MM.1S (cell line): Measurements from ENCODE around the gene MACROH2A2.
"Not testable (repeated sequence)": the region's sequence is repeated elsewhere in the genome, so short reads cannot be mapped to it uniquely, and the experiment has no call there.

Experiments
- DNase-seq: peaks from one replicate; pipeline ENCODE4 v3.0.0-alpha.2; 2015
- H2AFZ ChIP-seq: fragments of 300-600 bp; sonication (generic); 2 replicates; pipeline ENCODE4 v1.6.0; 2016; ENCODE audit warnings: antibody characterized with exemption, low read length
- H3F3A ChIP-seq: fragments of 300-600 bp; sonication (generic); 2 replicates; pipeline ENCODE4 v1.6.1; 2016; ENCODE audit warnings: mild to moderate bottlenecking, antibody characterized with exemption, low read length, moderate library complexity, mixed read lengths; ENCODE audit not compliant: insufficient read depth
- H3K27ac ChIP-seq: fragments of 300-600 bp; sonication (generic); 2 replicates; pipeline ENCODE4 v1.5.1; 2016; ENCODE audit warnings: mild to moderate bottlenecking, low read length
- H3K27me3 ChIP-seq: fragments of 300-600 bp; sonication (generic); replicated peaks from 2 replicates; pipeline ENCODE4 v1.6.0; 2016; ENCODE audit warnings: low read length; ENCODE audit not compliant: insufficient read depth
- H3K36me3 ChIP-seq: fragments of 300-600 bp; sonication (generic); replicated peaks from 2 replicates; pipeline ENCODE4 v1.6.1; 2016; ENCODE audit warnings: mild to moderate bottlenecking, low read length, mixed read lengths; ENCODE audit not compliant: insufficient read depth
- H3K4me1 ChIP-seq: fragments of 300-600 bp; sonication (generic); 2 replicates; pipeline ENCODE4 v1.6.1; 2016; ENCODE audit warnings: low read length, mixed read lengths
- H3K4me2 ChIP-seq: fragments of 300-600 bp; sonication (generic); 2 replicates; pipeline ENCODE4 v1.6.0; 2016; ENCODE audit warnings: low read depth, low read length
- H3K4me3 ChIP-seq: fragments of 300-600 bp; sonication (generic); 2 replicates; pipeline ENCODE4 v1.5.1; 2016; ENCODE audit warnings: low read length, mixed read lengths
- H3K79me2 ChIP-seq: fragments of 300-600 bp; sonication (generic); 2 replicates; pipeline ENCODE4 v1.6.1; 2016; ENCODE audit warnings: mixed run types, low read length, mixed read lengths
- H3K9ac ChIP-seq: fragments of 300-600 bp; sonication (generic); 2 replicates; pipeline ENCODE4 v1.6.1; 2016; ENCODE audit warnings: low read length, mixed read lengths
- H3K9me2 ChIP-seq: fragments of 300-600 bp; sonication (generic); replicated peaks from 2 replicates; pipeline ENCODE4 v1.6.1; 2016; ENCODE audit warnings: mild to moderate bottlenecking, low read length, mixed read lengths; ENCODE audit not compliant: insufficient read depth
- H3K9me3 ChIP-seq: fragments of 300-600 bp; sonication (generic); replicated peaks from 2 replicates; pipeline ENCODE4 v1.6.1; 2016; ENCODE audit warnings: mild to moderate bottlenecking, low read length, mixed read lengths; ENCODE audit not compliant: insufficient read depth
- H4K20me1 ChIP-seq: fragments of 300-600 bp; sonication (generic); 2 replicates; pipeline ENCODE4 v1.6.1; 2016; ENCODE audit warnings: mild to moderate bottlenecking, low read length, moderate library complexity, mixed read lengths; ENCODE audit not compliant: insufficient read depth
- EZH2 ChIP-seq: fragments of 300-600 bp; sonication (generic); optimal IDR thresholded peaks from 2 replicates; pipeline ENCODE3; 2017; ENCODE audit warnings: low read depth, mild to moderate bottlenecking, antibody characterized with exemption, low read length, mixed read lengths
- EZH2phosphoT487 ChIP-seq: fragments of 300-600 bp; sonication (generic); IDR thresholded peaks from 2 replicates; pipeline ENCODE4 v1.6.1; 2018; ENCODE audit warnings: antibody characterized with exemption, low read length
- TF ChIP-seq, protein P1 (sequence below): fragments of 300-600 bp; sonication (generic); IDR thresholded peaks from 2 replicates; pipeline ENCODE4 v1.5.1; 2016; ENCODE audit warnings: antibody characterized with exemption, low read length, mixed read lengths

MACROH2A2 gene

DNA sequence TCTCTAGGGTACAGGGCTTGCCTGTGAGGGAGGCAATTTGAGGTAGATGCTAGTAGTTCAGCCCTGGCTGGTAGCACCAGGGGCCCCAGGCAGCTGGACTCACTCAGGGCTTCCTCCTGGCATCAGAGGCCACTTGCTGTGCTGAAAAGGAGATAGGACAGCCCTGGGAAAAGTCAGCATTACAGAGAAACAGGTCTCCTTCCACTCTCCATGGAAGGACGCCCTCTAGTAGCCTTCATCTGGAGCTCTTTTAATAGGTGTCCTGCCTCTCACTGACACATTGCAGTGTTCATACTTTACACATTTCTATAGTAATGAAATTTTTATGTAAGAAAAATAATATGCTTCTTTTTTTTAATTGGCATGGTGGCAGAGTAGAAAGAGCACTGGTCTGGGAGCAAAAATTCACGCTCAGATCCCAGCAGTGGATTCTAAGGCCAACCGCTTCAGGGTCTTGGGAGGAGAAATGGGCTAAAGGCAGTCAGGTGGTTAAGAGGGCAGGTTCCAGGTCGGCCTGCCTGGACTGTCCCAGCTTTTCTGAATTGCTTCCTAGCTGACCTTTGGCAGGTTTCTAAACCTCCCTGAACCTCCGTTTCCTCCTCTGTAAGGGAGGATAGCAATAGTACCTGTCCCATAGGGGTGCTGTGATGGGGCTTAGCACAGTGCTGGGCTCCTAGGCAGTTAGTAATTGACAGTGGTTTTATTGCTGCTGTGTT, 44.2 kb downstream of the MACROH2A2 start:
- Histone ChIP-seq H4K20me1 (no peaks in the 10 kb centered on the region), H3K27me3 (no peaks in the 10 kb centered on the region), H3K9me2 (no peaks in the 10 kb centered on the region), H3K9me3 (no peaks in the 10 kb centered on the region), H3K36me3 (no peaks in the 10 kb centered on the region), H3K9ac (no peak overlapping the region), H3K79me2 (no peaks in the 10 kb centered on the region), H3K4me1 (no peaks in the 10 kb centered on the region), H3K4me3 (no peak overlapping the region), H2AFZ (no peak overlapping the region), H3F3A (no peaks in the 10 kb centered on the region), H3K27ac (no peak overlapping the region), H3K4me2 (no peak overlapping the region)
- no peak for DNase-seq
- TF ChIP-seq EZH2phosphoT487 (no peak), EZH2 (no peak)
- TF ChIP-seq, protein P1, sequence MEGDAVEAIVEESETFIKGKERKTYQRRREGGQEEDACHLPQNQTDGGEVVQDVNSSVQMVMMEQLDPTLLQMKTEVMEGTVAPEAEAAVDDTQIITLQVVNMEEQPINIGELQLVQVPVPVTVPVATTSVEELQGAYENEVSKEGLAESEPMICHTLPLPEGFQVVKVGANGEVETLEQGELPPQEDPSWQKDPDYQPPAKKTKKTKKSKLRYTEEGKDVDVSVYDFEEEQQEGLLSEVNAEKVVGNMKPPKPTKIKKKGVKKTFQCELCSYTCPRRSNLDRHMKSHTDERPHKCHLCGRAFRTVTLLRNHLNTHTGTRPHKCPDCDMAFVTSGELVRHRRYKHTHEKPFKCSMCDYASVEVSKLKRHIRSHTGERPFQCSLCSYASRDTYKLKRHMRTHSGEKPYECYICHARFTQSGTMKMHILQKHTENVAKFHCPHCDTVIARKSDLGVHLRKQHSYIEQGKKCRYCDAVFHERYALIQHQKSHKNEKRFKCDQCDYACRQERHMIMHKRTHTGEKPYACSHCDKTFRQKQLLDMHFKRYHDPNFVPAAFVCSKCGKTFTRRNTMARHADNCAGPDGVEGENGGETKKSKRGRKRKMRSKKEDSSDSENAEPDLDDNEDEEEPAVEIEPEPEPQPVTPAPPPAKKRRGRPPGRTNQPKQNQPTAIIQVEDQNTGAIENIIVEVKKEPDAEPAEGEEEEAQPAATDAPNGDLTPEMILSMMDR = no peak

DNA sequence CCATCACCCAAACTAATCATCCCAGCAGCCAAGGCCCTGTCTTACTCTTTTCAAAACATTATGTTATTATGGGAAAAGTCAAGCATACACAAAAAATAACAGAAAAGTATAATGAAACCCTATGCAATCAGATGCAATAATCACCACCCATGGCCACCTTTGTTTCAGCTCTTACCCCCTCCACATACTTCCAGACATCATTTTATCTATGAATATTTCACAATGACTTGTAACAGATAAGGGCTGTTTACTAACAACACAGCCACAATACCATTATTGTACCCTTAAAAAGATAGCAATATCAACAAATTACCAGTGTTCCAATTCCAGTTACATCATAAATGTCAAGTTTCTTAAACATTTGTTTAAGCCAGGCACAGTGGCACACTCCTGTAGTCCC, 44.8 kb downstream of the MACROH2A2 start:
- H3K27ac ChIP-seq = no peak overlapping the region
- no peaks in the 10 kb centered on the region for H3K9me2 ChIP-seq
- H3K27me3 ChIP-seq = no peaks in the 10 kb centered on the region
- DNase-seq = no peak
- no peaks in the 10 kb centered on the region for H3F3A ChIP-seq
- H3K4me3 ChIP-seq = no peak overlapping the region
- no peaks in the 10 kb centered on the region for H3K36me3 ChIP-seq
- H3K9me3 ChIP-seq = no peaks in the 10 kb centered on the region
- H3K79me2 ChIP-seq = no peaks in the 10 kb centered on the region
- TF ChIP-seq, protein P1 = no peak
- TF ChIP-seq EZH2phosphoT487 = no peak
- no peak for TF ChIP-seq EZH2
- H3K9ac ChIP-seq = no peak overlapping the region
- no peak overlapping the region for H2AFZ ChIP-seq
- no peaks in the 10 kb centered on the region for H3K4me1 ChIP-seq
- H3K4me2 ChIP-seq = no peak overlapping the region
- no peaks in the 10 kb centered on the region for H4K20me1 ChIP-seq

DNA sequence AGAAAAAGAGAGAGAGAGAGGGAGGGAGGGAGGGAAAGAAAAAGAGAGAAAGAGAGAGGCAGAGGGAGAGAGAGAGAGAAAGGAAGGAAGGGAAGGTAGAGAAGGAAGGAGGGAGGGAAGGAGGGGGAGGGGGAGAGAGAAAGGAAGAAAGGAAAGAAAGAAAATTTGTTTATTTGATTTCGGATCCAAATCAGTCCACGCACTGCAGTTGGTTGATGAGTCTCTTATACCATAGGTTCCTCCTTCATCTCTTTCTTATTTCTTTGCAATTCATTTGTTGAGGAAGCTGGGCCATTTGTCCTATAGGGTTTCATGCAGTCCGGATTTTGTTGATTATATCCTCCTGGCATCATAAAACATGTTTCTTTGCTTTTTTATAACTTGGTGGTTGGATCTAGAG, 45.6 kb downstream of the MACROH2A2 start:
- TF ChIP-seq EZH2 (no peak), EZH2phosphoT487 (no peak)
- TF ChIP-seq, protein P1 = no peak
- Histone ChIP-seq H3K9me3 (no peaks in the 10 kb centered on the region), H3F3A (no peaks in the 10 kb centered on the region), H3K27me3 (no peaks in the 10 kb centered on the region), H3K4me2 (no peak overlapping the region), H3K4me3 (no peak overlapping the region), H4K20me1 (no peaks in the 10 kb centered on the region), H3K4me1 (no peaks in the 10 kb centered on the region), H3K27ac (no peak overlapping the region), H3K9me2 (no peaks in the 10 kb centered on the region), H2AFZ (no peak overlapping the region), H3K79me2 (no peaks in the 10 kb centered on the region), H3K36me3 (no peaks in the 10 kb centered on the region), H3K9ac (no peak overlapping the region)
- no peak for DNase-seq

DNA sequence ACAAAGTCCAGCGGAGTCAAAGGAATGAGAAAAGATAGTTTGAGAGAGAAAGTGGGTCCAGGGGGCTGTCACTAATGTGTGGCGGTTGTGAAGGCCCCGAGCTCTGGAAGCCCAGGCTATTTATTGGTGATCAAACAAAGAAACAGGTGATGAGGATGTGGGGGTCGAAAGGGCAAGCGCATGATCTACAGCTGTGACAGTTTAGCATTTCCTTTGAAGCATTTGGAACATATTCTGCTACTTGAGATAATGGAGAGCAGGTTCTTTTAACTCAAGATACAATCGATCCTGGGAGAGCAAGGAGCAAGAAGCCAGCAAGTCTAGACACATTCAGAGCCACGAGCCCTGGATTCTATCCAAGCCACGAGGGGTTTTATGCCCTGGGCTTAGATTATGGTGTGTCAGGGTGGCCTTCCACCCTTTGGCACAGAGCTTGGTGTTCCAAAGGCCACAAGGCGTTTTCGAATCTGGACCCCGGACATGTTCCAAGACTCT, 48.5 kb downstream of the MACROH2A2 start:
- not testable (repeated sequence) for H3K9me3 ChIP-seq, H3K27me3 ChIP-seq, H4K20me1 ChIP-seq, H3K4me3 ChIP-seq, H3K4me1 ChIP-seq, H2AFZ ChIP-seq, H3K36me3 ChIP-seq, H3K9me2 ChIP-seq, H3K9ac ChIP-seq, H3K4me2 ChIP-seq, DNase-seq, H3F3A ChIP-seq, H3K27ac ChIP-seq, H3K79me2 ChIP-seq
